ENCODE measurements around the gene NCOA3.
"Not testable (repeated sequence)": the region's sequence is repeated elsewhere in the genome, so short reads cannot be mapped to it uniquely, and the experiment has no call there.

Gene NCOA3

DNA sequence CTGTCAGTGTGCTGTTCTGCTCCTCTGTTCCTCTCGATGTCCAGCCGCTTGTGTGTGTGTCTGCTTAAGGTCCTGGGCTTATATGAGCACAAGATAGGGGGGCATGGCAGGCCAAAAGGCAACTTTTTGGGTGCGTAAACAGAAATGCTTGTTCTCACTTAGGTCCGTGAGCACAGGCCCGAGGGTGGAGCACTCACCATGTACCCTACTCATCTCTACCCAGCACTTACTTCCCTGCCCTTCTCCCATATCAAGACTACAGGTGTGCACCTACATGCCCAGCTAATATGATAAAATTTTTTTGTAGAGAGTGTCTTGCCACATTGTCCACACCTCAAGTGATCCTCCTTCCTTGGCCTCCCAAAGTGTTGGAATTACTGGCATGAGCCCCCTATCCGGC is 34.3 kb downstream of the NCOA3 start:
- DNase-seq (ENCODE audit: low spot score), result no peak

DNA sequence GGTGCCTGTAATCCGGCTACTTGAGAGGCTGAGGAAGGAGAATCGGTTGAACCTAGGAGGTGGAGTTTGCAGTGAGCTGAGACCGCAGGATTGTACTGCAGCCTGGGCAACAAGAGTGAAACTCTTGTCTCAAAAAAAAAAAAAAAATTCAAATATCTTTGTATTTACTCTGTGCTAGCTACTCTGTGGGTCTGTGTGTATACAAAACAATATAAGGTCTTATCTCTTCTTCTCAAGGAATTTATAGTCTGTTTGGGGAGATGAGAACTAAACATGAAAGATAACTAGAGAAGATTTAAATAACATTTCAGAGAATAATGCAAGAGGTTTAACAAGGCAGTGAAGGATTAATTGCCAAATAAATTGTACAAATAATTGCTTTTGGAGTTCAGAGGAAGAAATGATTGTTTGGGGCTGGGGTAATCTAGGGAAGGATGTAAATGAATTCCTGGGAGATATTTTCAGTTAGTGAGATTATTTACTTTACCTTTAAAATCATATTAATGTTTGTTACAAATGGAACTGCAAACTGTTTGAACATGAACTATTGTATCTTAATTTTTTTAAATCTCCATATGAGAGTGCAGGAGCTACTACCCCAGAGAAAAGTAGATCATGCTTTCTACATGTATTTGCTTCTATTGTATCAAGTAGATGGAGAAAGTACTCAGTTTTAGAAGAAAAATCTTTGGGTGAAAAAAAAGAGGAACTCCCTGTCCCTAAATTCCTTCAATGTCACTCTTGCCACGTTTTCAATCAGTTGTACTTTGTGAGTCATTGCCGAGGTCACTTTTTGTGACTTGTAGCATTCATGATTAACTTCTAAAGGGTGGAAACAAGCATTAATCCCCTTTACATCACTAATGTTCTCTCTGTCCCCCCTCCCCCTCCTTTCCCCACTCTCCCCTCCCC is 39.0 kb downstream of the NCOA3 start:
- no peak for DNase-seq (ENCODE audit: low spot score)

DNA sequence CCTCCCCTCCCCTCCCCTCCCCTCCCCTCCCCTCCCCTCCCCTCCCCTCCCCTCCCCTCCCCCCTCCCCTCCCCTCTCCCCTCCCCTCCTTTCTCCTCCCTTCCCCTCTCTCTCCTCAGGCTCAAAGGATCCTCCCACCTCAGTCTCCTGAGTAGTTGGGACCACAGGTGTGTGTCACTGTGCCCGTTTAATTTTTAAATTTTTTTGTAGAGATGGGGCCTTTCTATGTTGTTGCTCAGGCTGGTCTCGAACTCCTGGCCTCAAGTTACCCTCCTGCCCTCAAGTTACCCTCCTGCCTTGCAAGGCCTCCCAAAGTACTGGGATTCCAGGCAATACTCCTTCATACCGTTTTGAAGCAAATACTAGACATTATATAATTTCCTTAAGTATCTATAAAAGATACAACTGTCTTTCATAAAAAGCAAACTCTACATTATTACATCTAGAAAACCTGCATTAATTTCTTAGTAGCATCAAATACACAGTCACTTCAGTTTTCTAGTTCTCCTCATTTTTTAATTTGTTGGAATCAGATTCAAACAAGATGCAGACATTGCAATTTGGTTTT is 39.8 kb downstream of the NCOA3 start:
- no peak for DNase-seq (ENCODE audit: low spot score)

DNA sequence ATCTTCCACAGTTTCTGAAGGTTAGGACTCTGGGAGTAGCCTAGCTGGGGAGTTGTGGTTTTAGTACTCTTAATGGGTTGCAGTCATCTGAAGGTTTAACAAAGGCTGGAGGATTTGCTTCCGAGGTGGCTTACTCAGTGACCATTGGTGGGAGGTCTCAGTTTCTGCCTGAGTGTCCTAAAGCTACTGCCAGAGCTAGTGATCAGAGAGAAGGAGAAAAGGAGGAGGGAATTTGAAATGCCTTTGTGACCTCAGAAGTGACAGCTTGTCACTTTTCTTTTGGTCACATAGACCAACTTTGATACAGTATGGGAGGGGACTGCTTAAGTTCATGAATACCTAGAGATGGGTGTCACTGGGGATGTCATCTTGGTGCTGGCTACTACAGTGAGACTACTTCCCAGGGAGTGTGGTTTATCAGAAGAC is 41.3 kb downstream of the NCOA3 start:
- DNase-seq (ENCODE audit: low spot score), result peak; percentile 50

DNA sequence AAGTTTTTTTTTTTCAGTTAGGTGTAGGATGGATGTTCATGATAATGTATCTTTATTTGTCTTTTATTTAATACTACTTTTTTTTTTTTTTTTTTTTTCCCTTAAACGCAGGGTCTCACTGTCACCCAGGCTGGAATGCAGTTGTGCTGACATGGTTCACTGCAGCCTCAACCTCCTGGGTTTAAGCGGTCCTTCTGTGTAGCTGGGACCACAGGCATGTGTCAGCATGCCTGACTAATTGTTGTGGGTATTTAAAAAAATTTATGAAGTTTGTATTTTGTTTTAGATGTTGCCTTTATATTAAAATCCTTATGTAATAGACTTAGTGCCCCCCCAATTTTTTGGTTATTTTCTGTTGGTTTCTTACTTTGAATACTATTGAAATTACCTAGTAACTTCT is 42.6 kb downstream of the NCOA3 start:
- peak; percentile 30 for DNase-seq (ENCODE audit: low spot score)

DNA sequence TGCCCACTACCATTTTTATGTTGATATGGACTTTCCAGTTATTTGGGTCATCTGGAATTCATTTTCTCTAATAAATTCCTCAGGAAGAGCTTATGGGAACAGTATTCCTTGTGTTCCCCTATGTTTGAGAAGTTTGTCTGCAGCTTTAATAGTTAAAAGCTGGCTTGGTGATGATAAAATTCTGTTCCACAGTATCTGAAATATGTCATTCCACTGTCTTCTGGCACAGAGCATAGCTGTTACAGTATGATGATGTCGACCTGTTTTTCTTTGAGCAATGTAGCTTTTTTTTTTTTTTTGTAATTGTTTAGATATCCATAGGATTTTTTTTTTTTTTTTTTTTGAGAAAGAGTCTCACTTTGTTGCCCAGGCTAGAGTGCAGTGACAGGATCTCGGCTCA is 43.2 kb downstream of the NCOA3 start:
- peak; percentile 38 for DNase-seq (ENCODE audit: low spot score)

DNA sequence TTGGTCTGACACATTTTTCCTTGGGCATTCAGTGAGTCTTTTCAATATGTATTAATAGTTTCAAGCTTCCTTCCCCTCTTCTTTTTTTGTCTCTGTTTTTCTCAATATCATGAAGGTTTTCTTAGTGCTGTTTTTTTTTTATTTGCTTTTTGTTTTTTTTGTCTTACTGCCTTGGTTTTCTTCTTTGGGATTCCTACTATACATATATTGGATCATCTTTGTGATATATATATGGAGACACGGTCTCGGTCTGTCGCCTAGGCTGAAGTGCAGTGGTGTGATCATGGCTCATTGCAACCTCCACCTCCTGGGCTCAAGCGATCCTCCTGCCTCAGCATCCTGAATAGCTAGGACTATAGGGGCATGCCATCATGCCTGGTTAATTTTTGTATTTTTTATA is 43.8 kb downstream of the NCOA3 start:
- DNase-seq (ENCODE audit: low spot score), result no peak

DNA sequence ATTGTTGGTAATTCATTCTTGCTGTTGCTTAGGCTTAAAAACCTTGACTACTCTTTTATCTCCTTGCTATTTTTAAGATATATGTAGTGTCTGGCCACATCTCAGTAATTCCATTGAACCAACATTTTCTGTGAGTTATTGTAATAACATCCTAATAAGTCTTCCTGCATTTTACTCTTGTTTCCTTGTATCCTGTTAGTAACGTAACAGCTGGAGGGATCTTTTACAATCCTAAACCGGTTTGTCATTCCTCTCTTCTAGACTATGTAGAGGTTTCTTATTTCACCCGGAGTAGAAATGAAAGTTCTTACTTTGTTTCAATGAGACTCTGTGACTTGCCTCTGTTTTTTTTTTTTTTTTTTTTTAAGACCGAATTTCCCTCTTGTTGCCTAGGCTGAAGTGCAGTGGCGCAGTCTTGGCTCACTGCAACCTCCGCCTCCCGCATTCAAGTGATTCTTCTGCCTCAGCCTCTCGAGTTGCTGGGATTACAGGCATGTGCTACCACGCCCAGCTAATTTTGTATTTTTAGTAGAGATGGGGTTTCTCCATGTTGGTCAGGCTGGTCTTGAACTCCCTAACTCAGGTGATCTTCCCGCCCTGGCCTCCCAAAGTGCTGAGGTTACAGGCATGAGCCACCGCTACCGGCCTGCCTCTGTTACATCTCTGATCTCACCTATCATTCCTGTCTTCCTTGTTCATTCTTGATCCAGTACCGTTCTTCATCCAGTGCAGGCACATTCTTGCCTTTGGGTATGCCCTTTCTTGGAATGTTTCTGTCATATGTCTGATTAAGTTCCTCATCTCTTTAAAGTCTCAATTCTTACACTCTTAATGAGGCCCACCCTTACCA is 44.7 kb downstream of the NCOA3 start:
- peak; percentile 38 for DNase-seq (ENCODE audit: low spot score)

DNA sequence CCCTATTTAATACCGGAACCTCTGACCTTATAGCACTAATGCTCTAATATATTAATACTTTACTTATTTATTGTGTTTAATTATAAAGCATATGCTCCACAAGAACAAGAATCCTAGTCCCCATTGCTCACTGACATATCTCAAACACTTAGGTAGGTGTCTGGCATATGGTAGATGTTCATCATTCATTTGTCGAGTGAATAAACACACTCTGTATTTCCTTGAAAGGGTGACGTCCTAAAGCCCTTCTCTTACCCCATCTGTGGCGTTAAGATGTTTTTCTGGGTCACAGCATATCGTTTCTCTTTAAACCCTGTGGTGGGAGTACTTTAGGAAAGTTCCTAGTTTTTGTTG is 45.3 kb downstream of the NCOA3 start:
- DNase-seq (ENCODE audit: low spot score), result no peak

DNA sequence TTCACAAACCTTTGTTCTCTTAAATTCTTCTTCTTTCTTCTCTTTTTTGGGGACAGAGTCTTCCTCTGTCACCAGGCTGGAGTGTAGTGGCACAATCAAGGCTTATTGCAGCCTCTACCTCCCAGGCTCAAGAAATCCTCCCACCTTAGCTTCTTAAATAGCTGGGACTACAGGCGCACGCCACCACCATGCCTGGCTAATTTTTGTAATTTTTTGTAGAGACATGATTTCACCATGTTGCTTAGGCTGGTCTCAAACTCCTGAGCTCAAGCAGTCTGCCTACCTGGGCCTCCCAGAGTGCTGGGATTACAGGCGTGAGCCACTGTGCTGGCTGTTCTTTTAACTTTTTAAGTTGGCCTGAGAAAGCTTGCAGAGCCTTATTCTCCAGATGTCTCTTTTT is 48.0 kb downstream of the NCOA3 start:
- no peak for DNase-seq (ENCODE audit: low spot score)

DNA sequence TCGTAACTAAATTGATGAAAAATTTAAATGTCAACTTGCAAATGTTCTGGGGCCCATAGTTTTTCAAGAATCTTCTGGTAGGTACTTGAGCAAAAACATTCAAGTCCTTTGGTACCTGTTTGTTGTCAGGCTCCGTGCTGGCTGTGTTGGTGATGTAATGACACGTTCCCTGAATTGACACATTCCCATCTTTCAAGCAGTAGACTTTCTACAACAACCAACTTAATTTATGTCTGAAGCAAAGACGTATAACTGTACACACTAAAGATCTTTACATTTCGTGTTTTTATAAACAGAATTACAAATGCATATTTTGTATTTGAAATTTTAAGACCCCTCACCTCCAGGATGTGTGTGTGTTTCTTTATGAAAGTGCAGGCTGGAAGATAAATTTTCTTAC is 49.5 kb downstream of the NCOA3 start:
- DNase-seq (ENCODE audit: low spot score), result no peak

DNA sequence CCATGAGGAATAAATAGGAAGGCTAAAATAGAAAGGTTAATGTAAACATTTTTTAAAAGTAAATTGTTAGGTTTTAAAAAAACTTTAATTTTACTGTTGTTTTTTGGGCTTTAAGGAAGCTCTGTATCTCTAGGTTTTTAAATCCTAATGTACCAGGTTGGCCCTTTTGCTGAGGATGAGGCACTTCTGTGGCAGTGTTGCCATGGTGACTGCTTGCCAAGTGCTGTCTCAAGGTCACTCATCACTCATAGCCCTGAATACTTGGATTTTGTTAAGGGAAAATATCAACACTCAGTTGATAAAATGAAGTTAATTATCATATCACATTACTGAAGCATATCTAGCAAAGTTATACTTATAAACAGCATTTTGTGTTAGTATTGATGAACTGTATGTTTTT is 50.2 kb downstream of the NCOA3 start:
- no peak for DNase-seq (ENCODE audit: low spot score)

DNA sequence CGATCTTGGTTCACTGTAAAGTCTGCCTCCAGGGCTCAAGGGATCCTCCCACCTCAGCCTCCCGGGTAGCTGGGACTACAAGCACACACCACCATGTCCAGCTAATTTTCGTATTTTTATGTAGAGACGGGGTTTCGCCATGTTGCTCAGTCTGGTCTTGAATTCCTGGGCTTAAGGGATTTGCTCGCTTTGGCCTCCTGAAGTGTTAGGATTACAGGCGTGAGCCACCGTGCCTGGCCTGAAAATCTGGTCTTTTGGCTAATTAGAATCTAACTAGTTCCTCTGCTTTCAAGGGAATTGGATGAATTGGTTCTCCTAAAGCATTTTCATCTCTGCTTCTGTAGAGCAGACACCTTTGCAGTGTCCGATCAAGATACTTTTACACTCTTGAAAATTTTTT is 51.3 kb downstream of the NCOA3 start:
- DNase-seq (ENCODE audit: low spot score), result no peak

DNA sequence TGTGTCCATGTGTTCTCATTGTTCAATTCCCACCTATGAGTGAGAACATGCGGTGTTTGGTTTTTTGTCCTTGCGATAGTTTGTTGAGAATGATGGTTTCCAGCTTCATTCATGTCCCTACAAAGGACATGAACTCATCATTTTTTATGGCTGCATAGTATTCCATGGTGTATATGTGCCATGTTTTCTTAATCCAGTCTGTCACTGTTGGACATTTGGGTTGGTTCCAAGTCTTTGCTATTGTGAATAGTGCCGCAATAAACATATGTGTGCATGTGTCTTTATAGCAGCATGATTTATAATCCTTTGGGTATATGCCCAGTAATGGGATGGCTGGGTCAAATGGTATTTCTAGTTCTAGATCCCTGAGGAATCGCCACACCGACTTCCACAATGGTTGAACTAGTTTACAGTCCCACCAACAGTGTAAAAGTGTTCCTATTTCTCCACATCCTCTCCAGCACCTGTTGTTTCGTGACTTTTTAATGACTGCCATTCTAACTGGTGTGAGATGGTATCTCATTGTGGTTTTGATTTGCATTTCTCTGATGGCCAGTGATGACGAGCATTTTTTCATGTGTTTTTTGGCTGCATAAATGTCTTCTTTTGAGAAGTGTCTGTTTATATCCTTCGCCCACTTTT is 52.0 kb downstream of the NCOA3 start:
- DNase-seq (ENCODE audit: low spot score), result not testable (repeated sequence)

DNA sequence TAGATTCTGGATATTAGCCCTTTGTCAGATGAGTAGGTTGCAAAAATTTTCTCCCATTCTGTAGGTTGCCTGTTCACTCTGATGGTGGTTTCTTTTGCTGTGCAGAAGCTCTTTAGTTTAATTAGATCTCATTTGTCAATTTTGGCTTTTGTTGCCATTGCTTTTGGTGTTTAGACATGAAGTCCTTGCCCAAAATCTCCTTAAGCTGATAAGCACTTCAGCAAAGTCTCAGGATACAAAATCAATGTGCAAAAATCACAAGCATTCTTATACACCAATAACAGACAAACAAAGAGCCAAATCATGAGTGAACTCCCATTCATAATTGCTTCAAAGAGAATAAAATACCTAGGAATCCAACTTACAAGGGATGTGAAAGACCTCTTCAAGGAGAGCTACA is 52.6 kb downstream of the NCOA3 start:
- not testable (repeated sequence) for DNase-seq (ENCODE audit: low spot score)

DNA sequence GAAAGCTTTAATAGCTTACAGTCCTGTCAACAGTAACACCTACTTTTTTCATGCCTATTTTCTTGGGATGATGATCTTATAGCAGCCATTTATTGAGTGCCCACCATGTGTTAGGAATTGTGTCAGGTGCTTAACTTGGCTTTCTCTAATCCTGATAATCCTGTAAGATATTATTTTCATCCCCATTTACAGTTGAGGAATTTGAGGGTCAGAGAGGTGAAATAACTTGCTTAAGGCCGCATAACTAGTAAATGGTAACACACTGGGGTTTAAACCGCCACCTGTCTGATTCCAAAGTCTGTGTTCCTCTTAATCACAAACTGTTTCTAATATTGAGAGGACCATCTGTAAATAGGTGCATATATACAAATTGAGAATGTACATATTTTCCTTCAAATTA is 55.5 kb downstream of the NCOA3 start:
- no peak for DNase-seq (ENCODE audit: low spot score)

DNA sequence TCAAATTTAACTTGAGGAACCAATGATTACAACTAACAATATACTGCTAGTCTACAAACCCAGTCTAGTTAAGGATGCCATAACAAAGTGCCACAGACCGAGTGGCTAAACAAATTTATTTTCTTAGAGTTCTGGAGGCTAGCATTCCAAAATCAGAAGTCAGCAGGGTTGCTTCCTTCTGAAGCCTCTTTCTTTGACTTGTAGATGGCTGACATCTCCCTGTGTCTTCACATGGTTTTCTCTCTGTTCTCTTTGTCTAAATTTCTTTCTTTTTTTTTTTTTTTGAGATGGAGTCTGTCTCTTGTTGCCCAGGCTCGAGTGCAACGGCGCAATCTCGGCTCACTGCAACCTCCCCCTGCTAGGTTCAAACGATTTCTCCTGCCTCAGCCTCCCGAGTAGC is 56.1 kb downstream of the NCOA3 start:
- no peak for DNase-seq (ENCODE audit: low spot score)

DNA sequence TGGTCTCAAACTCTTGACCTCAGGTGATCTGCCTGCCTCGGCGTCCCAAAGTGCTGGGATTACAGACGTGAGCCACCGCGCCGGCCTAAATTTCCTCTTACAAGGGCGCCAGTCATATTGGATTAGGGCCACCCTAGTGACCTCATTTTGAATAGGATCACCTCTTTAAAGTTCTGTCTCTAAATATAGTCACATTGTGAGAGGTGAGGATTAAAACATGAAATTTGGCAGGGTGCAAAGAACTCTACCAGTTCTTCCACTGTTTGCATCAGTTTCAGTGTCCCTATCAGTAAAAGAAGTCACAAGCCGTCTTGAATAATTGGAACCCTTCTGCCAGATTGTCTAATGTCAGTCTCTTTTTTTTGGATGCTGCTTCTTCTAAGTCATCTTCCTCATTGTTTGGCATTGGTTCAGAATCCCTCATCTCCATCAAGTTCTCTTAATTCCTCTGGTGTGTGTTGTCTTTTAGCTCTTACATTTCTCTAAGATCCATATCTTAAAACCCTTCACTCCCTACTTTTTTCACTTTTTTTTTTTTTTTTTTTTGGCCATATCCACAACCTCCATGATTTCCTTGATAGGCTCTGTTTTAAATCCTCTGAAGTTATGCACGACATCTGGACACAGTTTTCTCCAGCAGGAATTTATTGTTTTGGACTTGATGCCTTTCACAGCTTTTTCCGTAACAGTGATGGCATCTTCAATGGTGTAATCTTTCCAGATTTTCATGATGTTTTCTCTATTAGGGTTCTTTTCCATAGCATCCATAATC is 56.8 kb downstream of the NCOA3 start:
- DNase-seq (ENCODE audit: low spot score), result no peak

DNA sequence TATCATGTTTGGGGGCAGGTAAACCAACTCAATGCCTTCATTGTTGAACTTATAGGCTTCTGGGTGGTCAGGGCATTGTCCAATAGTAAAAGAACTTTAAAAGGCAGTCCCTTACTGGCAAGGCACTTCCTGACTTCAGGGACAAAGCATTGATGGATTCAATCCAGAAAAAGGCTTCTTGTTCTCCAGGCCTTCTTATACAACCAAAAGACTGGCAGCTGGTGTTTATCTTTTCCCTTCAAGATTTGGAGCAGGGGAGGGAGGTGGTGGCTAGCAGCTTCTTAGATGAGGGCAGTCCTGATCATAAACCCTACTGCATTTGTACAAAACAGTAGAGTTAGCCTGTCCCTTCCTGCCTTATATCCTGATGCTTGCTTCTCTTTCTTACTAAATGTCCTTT is 57.5 kb downstream of the NCOA3 start:
- no peak for DNase-seq (ENCODE audit: low spot score)

DNA sequence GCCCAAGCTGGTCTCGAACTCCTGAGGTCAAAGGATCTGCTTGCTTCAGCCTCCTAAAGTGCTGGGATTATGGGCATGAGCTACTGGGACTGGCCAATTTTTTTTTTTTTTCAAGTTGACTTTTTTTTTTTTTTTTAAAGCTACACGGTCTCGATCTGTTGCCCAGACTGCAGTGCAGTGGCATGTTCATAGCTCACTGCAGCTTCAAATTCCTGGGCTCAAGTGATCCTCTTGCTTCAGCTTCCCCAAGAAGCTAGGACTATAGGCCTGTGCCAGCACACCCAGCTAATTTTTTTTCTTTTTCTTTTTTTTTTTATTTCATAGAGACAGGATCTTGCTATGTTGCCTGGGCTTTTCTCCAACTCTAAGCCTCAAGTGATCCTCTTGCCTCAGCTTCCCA is 59.5 kb downstream of the NCOA3 start:
- no peak for DNase-seq (ENCODE audit: low spot score)

All from AG08395 (cell line).